ENCODE data around the gene HEATR9.
A peak's percentile ranks its signal among the peaks of the same experiment; 100 is the strongest.

Gene HEATR9

GRCh38 chr17:35893751-35894150 lies 25.1 kb upstream of the HEATR9 start:
- no peak for DNase-seq

GRCh38 chr17:35892091-35893035 lies 23.7 kb upstream of the HEATR9 start:
- DNase-seq, result peak; percentile 53

- no peak for DNase-seq
Observed at GRCh38 chr17:35891269-35891668, 22.6 kb upstream of the HEATR9 start.

GRCh38 chr17:35890774-35891155 lies 22.1 kb upstream of the HEATR9 start:
- DNase-seq, result peak; percentile 78

GRCh38 chr17:35889818-35890773 lies 21.4 kb upstream of the HEATR9 start:
- DNase-seq, result no peak

- peak; percentile 46 for DNase-seq
Observed at GRCh38 chr17:35889241-35889640, 20.6 kb upstream of the HEATR9 start.

GRCh38 chr17:35879773-35880654 lies 11.3 kb upstream of the HEATR9 start, which contains the start of gene CCL5:
Gene CCL5 (minus strand): TSS chr17:35880360.
- peak; percentile 88 for DNase-seq

GRCh38 chr17:35878361-35878760 lies 9.7 kb upstream of the HEATR9 start:
- DNase-seq, result no peak

- DNase-seq, result no peak
Observed at GRCh38 chr17:35877345-35878029, 8.8 kb upstream of the HEATR9 start.

GRCh38 chr17:35876534-35876933 lies 7.8 kb upstream of the HEATR9 start:
- no peak for DNase-seq

- DNase-seq, result no peak
Observed at GRCh38 chr17:35875800-35876139, 7.1 kb upstream of the HEATR9 start.

- DNase-seq, result peak; percentile 48
Observed at GRCh38 chr17:35875072-35875799, 6.5 kb upstream of the HEATR9 start.

GRCh38 chr17:35872196-35872980 lies 3.7 kb upstream of the HEATR9 start:
- DNase-seq, result no peak

- DNase-seq, result peak; percentile 39
Observed at GRCh38 chr17:35870906-35871819, 2.5 kb upstream of the HEATR9 start.

GRCh38 chr17:35867574-35867973 lies 1.1 kb downstream of the HEATR9 start:
- no peak for DNase-seq

GRCh38 chr17:35866341-35866950 lies 2.2 kb downstream of the HEATR9 start:
- DNase-seq, result no peak

GRCh38 chr17:35865412-35866340 lies 3.0 kb downstream of the HEATR9 start:
- DNase-seq, result no peak

- DNase-seq, result no peak
Observed at GRCh38 chr17:35864853-35865252, 3.8 kb downstream of the HEATR9 start.
